AG08395 (cell line): Measurements from ENCODE around the gene MED15.

Experiments used
- DNase-seq: peaks from one replicate; pipeline ENCODE4 v3.0.0; 2012; ENCODE audit warnings: mixed read lengths, low spot score

Gene MED15

GRCh38 chr22:20571531-20572007 lies 64.2 kb downstream of the MED15 start:
- peak; percentile 30 for DNase-seq

DNA sequence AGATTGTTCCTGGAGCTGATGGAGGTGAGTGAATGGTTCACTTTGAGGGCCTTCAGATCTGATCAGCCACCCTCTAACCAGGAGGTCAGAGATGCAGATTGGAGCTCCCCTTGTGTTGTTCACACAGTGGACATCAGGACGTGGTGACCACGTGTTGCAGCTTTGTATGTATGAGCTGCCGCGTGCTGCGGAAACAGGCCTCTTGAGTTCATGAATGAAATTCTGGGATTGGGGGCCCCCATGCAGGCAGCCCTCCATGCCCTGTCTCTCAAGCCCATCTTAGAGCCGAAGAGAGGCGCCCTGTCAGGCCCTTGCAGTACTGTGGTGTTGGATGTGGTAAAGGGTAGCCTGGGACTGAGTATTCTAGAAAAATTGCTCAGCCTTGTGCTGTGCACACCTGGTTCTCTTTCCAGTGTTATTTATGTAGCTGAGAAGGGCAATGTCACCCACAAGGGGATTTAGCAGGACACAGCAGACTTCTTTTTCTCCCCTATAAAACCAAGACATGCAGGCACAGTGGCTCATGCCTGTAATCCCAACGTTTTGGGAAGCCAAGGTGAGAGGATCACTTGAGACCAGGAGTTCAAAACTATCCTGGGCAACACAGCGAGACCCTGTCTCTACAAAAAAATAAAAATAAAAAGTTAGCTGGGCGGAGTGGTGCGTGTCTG lies 64.9 kb downstream of the MED15 start:
- DNase-seq = no peak

DNA sequence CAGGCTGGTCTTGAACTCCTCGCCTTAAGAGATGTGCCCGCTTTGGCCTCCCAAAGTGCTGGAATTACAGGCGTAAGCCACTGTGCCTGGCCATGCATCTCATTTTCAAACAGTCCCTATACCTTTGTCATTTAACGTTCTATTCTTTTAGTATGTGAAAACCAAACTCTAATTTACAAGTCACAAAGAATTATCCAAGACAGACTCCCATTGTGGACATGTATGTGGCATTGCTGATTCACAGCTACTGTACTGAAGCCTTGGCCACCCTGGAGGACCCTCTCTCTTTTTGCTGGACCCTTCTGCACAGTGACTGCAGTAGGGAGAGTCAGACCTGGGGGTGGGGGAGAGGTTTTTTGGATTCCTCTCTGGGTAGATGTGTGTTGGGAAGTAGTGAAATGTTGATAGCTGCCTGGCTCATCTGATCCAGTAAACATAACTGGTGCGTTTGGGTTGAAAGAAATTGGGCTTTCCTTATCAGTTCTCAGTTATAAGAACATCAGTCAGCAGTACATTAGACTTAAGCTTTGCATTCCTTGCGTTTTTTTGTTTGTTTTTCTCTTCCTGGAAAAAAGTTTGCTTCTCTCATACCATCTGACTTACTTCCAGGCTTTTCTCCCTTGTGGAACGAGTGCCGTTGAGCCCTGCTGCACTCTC lies 65.9 kb downstream of the MED15 start:
- DNase-seq = no peak

- DNase-seq = no peak
Observed at GRCh38 chr22:20573833-20574615, 66.6 kb downstream of the MED15 start.

DNA sequence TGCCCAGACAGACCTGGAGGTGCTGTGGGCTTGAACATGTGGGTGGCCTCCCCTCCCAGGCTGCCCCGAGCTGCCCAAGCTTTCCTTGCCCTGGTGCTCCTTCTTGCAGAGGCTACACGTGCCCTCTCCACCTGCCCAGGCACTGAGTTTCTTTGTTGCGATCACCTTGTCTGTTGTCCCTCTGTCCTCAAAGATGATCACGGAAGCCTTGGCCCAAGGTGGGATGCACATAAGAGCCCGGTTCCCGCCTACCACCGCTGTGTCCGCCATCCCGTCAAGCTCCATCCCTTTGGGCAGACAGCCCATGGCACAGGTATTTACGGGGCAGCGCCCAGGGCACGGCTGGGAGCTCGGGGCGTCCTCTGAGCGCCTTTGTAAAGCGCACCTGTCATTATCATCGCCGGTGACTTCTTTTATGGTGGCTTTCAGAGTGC lies 67.5 kb downstream of the MED15 start:
- no peak for DNase-seq

DNA sequence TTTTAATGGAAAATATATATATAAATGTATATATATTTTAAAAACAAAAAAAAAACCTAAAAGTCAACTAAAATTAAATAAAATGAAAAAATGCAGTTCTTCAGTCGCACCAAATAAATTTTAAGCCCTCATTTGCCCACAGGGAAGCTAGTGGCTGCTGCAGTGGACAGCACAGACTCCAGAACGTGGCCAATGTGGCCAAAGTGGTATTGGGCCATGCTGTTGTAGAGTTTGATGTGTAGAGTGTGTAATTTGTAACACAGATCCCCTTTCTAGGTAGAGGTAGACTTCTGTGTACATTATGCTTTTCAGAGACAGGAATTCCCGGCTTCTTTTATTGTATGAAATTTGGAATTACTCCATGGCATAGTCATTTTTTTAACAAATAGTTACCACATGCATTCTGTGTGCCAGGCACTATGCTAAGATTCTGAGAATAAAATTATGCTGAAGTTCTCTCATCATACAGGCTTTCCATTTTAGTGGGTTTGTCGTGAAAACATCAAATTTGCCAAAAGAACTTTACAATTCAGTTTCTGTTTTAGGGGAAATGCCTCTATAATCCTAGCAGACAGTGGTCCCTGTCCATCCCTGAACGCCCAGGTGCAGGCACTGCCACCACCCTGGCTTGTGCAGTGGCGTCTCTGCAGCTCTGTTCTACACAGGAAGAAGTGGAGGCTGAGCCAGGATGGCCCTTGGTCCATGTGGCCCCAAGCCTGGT lies 68.5 kb downstream of the MED15 start:
- no peak for DNase-seq

GRCh38 chr22:20576445-20576816 lies 69.0 kb downstream of the MED15 start:
- DNase-seq = no peak

GRCh38 chr22:20577045-20577444 lies 69.6 kb downstream of the MED15 start:
- DNase-seq = no peak

- DNase-seq = no peak
Observed at GRCh38 chr22:20577549-20577975, 70.2 kb downstream of the MED15 start.

- DNase-seq = no peak
Observed at GRCh38 chr22:20578192-20578591, 70.8 kb downstream of the MED15 start.

GRCh38 chr22:20578707-20579106 lies 71.3 kb downstream of the MED15 start:
- no peak for DNase-seq

DNA sequence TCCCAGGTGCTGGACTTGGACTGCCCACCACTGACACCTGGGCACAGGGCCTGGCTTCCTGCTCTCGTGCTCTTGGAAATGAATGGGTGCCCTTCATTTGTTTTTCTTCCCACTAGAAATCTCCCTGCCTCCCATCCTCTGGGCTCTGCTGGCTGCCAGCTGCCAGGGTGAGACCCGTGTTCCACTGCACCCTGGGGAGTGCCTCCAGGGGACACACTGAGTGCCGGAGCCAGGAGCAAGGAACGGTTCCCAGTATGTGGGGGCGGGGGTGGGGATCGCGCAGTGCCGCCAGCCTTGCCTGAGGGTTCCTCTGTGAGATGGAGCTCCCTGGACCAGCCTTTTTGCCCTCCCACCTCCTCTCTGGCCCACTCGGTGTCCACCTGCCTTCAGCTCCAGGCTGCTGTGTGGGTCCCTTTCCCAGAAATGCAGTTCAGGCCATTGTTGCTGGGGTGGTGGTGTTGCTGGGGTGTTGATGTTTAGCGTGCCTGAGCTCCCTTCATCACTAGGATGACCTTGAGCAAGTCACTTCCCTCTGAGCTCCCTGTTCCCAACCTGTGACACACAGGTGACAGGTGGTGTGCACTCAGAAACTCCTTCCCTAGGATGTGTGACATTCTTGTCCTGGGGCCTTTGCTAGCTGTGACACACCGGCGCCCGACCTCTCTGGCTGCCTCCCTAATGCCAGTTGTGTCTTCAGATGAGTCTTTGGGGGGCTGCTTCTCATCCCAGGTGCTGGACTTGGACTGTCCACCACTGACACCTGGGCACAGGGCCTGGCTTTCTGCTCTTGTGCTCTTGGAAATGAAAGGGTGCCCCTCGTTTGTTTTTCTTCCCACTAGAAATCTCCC lies 72.1 kb downstream of the MED15 start:
- DNase-seq = no peak

- DNase-seq = no peak
Observed at GRCh38 chr22:20580179-20580578, 72.8 kb downstream of the MED15 start.

DNA sequence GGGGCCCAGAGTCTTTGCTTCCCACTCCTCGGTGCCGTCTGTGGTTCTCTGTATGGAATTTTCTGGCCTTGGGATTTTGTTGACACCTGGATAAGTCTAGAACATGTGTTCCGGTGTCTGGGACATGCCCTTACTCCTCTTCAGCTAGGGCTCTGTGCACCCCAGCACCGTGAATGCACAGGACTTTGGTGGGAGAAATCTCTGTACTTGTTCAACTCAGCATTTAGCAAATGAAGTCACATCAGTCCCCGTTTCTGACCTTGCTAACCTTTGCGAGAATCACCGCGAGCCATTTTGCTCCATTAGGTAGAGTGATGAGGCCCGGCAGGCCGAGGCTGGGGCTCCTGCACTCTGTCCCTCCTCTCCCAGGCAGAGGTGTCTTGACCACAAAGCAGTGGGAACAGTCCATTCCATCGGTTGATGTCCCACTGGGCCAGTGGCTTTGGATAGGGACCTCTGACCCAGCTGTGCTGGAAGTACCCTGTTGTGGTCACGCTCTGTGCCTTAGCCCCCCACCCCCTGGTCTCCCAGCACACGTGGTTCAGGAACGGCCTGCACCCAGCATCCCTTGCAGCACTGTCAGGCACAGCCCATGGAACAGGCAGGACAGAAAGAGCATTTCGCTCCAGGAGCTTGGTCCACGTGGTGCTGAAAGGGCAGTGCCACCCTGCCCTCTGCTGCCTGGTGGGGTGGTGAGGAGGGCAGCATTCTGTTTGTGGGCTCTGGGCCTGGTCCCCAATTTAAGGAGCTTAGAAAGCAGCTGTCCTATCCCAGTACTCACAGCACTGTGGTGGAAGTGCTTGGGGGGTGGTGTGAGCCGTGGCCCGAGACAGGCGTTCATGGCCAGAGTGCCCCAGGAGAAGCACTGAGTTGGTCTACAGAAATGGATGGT lies 73.4 kb downstream of the MED15 start:
- DNase-seq = no peak

GRCh38 chr22:20581503-20582170 lies 74.2 kb downstream of the MED15 start:
- no peak for DNase-seq

DNA sequence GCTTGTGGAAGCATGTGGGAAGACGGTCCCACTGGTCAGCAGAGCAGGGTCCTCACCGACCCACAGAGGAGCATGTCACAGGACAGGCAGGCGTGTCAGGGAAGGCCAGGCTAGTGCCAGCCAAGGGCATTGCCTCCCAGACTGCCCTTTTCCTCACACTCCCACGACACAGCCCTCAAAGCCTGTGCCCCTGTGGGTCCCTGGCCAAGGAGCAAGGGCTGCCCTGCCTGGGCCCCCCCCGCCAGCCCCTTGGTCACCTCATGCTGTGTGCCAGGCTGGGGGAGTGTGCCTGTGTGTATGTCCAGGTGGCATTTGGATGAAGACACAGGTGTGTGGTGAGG lies 74.7 kb downstream of the MED15 start:
- no peak for DNase-seq

GRCh38 chr22:20582520-20583361 lies 75.3 kb downstream of the MED15 start:
- no peak for DNase-seq

- DNase-seq = no peak
Observed at GRCh38 chr22:20583471-20583922, 76.1 kb downstream of the MED15 start.
